GM18951 (cell line): ENCODE data around the gene P4HB.

Experiments
- POLR2A ChIP-seq: IDR thresholded peaks from 4 replicates; pipeline ENCODE4 v1.6.1; 2011; ENCODE audit warnings: mild to moderate bottlenecking; ENCODE audit not compliant: insufficient read length, insufficient read depth; ENCODE audit errors: extremely low read depth
- in situ Hi-C: fragments of 300-500 bp; cut with MboI; formaldehyde crosslinking; loops from one replicate; pipeline ENCODE4 v1.12.0; 2022; ENCODE audit warnings: low sequenced_read_pairs, mixed read lengths, inconsistent platforms; ENCODE audit not compliant: unreplicated experiment

P4HB gene

GRCh38 chr17:81831563-81831956 is 28.8 kb downstream of the P4HB start:
- in situ Hi-C loops: no loop called here
- TF ChIP-seq POLR2A: no peak

DNA sequence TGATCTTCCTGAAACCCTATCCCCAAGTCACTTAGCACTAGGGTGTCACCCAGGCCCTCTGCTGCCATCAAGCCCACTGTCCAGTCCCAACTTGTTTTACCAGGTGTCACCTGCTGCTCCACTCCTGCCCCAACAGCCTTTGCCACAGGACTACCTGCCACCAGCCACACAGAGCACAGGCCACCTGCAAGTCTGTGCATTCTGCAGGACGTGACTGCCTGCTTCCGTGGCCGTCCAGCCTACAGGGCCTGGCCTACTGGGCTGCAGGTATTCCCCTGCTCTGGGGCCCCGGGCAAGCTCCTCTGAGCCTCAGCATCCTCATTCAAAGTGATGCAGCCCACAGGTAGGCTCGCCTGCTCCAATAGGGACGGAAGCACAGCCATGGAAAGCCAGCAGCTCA is 30.5 kb downstream of the P4HB start:
- in situ Hi-C loops: no loop called here
- TF ChIP-seq POLR2A: no peak

DNA sequence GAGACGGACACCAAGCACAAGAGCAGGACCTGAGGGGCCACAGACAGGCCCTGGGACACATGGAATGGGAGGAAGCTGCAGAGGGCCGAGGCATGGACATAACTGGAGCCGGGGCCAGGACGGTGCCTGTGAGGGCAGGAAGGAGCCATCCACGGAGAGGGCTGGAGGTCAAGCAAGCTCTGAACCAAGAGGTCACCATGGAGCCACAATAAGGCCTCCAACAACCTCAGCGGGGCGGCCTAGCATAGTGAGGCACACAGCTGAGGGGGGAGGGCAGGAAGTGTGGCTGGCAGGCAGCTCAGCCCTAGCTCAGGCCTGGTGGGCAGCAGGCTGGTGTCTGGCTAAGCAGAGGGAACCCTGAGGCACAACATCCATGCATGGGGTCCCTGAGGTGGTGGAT is 31.7 kb downstream of the P4HB start:
- in situ Hi-C loops: no loop called here
- no peak for TF ChIP-seq POLR2A

DNA sequence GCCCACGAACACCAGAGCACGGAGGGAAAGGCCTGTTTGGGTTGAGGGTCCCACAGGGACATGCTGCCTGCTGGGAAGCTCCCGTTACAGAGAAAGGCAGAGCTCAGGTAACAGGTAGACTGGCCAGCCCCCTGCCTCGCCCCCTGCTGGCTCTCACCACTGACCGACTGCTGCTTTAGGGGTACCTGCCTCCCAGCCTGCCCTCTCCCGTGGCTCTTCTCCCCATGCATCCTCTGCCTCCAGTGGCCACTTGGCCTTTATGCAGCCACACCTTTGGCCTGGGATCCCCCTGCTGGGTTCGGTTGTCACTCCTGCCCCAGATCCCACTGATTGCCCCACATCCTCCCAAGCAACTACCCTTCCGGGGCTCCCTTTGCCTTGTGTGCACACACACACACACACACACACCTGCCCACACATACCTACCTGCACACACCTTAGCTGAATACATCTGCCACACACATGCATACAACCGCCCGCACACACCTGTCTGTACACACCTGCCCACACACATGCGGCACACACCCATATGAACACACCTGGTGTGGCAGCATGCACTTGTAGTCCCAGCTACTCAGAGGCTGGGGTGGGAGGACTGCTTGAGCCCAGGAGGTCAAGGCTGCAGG is 34.4 kb downstream of the P4HB start:
- TF ChIP-seq POLR2A: no peak
- in situ Hi-C loops: no loop called here

DNA sequence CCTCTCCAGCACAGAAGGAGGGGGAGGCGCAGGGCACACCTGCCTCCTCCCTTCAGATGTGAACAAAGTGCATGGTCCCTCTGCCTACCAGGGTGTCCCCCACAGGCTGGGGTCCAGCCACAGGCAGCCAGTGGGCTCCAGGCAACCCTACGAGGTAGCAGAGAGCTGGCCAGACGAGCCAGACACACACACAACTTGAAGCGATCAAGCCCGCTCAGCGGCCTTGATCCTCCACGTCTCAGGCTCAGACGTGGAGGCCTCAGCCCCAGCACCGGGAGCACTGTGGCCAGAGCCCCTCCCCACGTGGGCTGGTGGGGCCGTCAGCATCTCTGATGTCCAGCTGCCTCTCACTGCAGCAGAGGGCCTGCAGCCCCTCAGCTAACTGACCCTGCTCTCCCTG is 35.7 kb downstream of the P4HB start:
- in situ Hi-C loops: no loop called here
- TF ChIP-seq POLR2A: no peak

DNA sequence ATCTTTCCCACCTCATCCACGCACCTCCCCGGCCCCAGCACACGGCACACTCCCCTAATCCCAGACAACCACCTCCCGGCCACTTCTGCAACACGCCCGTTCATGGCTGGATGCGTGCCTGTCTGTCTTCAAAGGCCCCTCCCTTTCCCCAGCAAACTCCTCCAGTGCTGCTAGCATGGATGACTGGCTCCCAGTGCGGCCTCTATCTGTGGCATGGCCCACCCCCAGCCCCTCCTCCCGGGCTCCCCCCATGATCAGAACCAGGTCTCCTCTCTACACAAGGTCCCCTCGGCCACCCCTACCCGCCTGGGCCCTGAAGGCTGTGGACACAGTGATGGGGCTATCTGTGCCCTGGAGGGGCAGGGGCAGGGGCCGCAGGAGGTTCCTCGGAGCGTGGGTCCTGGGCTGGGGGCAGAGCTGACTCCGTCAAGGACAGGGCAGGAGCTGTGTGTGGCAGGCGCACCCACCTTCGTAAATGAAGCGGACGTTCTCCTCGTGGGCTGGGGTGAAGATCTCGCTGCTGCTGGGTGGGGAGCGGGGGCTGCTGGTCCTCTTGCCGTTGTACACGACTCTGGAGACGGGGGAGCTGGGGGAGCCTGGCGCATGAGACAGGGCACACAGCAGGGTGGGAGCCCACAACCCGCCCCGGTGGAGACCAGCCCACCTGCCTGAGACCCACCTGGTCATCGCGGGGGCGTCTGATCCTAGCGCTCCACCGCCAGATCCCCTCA is 36.4 kb downstream of the P4HB start:
- in situ Hi-C loops: no loop called here
- no peak for TF ChIP-seq POLR2A

DNA sequence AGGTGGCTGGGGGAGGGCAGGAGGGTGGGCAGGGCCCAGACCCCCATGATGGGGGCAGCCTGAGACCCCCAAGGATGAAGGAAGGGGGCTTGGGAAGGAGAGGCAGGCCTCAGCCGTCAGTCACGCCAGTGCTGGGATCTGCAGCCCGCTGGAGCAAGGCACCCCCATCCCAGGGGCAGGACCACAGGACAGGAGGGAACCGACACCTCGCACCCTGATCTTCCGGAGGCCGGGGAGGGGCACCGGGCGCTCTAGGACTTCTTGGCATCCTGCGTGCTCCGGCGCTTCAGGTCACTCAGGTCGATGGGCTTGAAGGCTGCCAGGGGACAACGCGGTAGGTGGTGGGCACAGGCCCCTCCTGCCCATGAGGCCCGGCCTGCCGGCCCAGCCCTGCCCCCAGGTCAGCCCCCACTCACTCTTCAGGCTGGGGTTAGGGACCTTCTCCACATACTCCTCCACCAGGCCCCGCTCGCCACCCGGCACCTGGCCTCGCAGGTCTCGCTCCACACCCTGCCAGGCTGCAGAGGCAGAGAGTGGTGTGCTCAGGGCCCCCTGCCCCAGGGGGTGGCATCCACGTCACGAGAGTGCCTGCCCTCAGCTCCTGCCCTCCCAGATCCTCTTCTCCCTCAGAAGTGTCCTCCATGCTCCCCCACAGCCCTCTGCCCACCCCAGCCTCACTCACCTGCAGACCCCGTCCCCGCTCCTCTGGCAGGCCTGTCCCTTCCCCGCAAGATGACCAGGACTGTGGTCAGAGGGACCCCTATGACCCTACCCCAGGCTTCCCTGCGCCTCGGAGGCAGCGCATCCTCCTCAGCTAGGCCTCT is 37.1 kb downstream of the P4HB start:
- no peak for TF ChIP-seq POLR2A
- in situ Hi-C loops: no loop called here

- TF ChIP-seq POLR2A: no peak
- in situ Hi-C loops: no loop called here
Observed at GRCh38 chr17:81822312-81822637, 38.1 kb downstream of the P4HB start.

GRCh38 chr17:81821603-81822311 is 38.6 kb downstream of the P4HB start:
- in situ Hi-C loops: no loop called here
- TF ChIP-seq POLR2A: no peak

GRCh38 chr17:81821147-81821546 is 39.2 kb downstream of the P4HB start:
- TF ChIP-seq POLR2A: no peak
- in situ Hi-C loops: no loop called here

DNA sequence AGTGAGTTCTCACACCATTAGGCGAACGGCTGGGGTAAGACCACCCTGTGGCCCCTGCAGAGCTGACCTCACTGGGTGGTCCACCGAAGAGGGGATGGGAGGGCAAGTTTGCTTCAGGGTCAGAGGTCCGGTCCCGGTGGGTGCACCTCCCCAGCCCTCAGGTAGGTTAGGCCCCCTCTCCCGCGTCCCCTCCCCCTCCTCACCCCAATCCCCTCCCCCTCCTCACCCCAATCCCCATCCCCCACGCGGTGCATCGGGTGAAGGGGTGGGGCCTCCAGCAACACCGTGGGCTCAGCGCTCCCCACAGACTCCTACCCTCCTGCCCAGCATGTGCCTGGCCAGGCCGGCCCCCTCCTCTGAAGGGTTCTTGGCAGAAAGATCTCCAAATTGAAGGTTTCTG is 40.6 kb downstream of the P4HB start:
- in situ Hi-C loops: loop anchor here (5.0 kb wide), 1 partner anchor 97 kb away; no protein-coding TSS in a partner anchor
- no peak for TF ChIP-seq POLR2A

- in situ Hi-C loops: loop anchor here (5.0 kb wide), 1 partner anchor 95 kb away; no protein-coding TSS in a partner anchor
- no peak for TF ChIP-seq POLR2A
Observed at GRCh38 chr17:81817758-81818147, 42.6 kb downstream of the P4HB start.

GRCh38 chr17:81815646-81815986 is 44.7 kb downstream of the P4HB start:
- no peak for TF ChIP-seq POLR2A
- in situ Hi-C loops: loop anchor here (5.0 kb wide), 1 partner anchor 93 kb away; no protein-coding TSS in a partner anchor
